ENCODE measurements around the gene C17orf67. TPM values are rescaled to one million over a fixed set of nuclear protein-coding genes. Genes with fewer than 3 reads are reported as not detected.
A peak's percentile ranks its signal among the peaks of the same experiment; 100 is the strongest.

C17orf67 gene
- total RNA-seq, 2 donors from 2014 or later = 2.5 to 3.5 TPM

DNA sequence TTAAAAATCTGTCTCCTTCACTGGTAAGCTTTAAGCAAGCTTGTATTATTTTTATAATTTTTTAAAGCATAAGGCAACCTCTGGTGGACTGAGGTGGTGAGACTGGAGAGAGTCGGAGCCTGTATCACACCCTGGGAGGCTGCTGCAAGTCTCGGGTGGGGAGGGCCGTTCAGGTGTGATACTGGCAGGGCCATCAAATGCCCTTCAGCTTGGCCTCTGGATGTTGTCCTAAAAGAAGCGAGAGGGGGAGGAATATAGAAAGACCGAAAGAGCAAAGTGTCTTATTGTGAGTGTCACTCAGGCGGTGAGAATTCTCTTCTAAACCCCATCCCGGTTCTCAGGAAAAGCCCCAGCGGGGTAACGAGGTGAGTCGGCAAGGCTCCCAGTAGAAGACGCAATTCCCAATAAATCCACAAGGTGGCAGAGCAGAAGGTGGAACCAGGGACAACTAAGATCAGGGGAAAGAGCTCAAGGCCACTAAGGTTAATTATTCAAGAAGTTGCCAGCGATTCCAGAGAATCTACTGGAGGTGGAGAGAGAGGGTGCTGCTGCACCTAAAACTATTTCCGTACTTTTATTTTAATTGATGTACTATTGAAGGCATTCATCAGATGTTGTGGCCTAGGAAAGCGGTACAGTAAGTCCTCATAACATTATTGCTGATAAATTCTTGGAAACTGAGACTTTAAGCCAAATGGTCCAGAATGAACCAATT is 14.1 kb downstream of the C17orf67 start:
- DNase-seq (ENCODE audit: low spot score in 2 of 2) (peak; percentile 63 to 86), ATAC-seq (peak; percentile 84 to 85)
- Mint-ChIP-seq H3K36me3 (no peaks in the 10 kb centered on the region), H3K27ac (peak overlapping the region in 1 of 2 donors; percentile 79), H3K9me3 (no peaks in the 10 kb centered on the region)

GRCh38 chr17:56819030-56819429 is 14.7 kb downstream of the C17orf67 start:
- no peaks in the 10 kb centered on the region for H3K9me3 Mint-ChIP-seq
- DNase-seq (ENCODE audit: low spot score in 2 of 2) (no peak), ATAC-seq (no peak)
- no peak overlapping the region for H3K27ac Mint-ChIP-seq
- no peaks in the 10 kb centered on the region for H3K36me3 Mint-ChIP-seq

- Mint-ChIP-seq H3K27ac (no peak overlapping the region), H3K36me3 (no peaks in the 10 kb centered on the region), H3K9me3 (no peaks in the 10 kb centered on the region)
- no peak for ATAC-seq
- no peak for DNase-seq (ENCODE audit: low spot score in 2 of 2)
Measured at GRCh38 chr17:56817066-56817465, 16.7 kb downstream of the C17orf67 start.

- ATAC-seq = no peak
- no peaks in the 10 kb centered on the region for H3K9me3 Mint-ChIP-seq
- no peak overlapping the region for H3K27ac Mint-ChIP-seq
- H3K36me3 Mint-ChIP-seq = no peaks in the 10 kb centered on the region
- DNase-seq (ENCODE audit: low spot score in 2 of 2) = no peak
Measured at GRCh38 chr17:56815711-56816110, 18.0 kb downstream of the C17orf67 start.

DNA sequence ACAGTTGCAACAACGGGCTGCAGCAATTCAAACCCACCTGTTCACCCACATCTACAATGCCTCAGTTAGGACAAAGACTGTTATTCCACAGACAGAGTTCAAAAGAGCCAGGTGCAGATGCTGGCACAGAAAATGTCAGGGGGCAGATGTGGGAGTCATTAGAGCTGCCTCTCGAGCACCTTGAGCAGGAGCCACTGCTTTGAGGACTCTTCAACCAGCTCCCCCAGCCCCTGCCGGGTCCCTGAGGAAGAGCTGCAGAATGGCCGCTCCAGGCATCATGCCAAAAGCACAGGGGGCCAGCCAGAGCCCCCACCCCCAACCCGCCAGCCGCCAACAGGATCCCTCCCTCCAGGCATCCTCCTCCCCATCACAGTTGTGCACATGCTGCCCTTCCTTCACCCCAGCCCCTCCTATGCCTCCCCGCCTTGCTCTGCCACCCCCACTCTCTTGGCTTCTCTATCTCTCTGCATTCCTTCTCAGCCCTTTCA is 20.8 kb downstream of the C17orf67 start:
- Mint-ChIP-seq H3K27ac (no peak overlapping the region), H3K9me3 (no peaks in the 10 kb centered on the region), H3K36me3 (no peaks in the 10 kb centered on the region)
- ATAC-seq (no peak), DNase-seq (ENCODE audit: low spot score in 2 of 2) (no peak)

DNA sequence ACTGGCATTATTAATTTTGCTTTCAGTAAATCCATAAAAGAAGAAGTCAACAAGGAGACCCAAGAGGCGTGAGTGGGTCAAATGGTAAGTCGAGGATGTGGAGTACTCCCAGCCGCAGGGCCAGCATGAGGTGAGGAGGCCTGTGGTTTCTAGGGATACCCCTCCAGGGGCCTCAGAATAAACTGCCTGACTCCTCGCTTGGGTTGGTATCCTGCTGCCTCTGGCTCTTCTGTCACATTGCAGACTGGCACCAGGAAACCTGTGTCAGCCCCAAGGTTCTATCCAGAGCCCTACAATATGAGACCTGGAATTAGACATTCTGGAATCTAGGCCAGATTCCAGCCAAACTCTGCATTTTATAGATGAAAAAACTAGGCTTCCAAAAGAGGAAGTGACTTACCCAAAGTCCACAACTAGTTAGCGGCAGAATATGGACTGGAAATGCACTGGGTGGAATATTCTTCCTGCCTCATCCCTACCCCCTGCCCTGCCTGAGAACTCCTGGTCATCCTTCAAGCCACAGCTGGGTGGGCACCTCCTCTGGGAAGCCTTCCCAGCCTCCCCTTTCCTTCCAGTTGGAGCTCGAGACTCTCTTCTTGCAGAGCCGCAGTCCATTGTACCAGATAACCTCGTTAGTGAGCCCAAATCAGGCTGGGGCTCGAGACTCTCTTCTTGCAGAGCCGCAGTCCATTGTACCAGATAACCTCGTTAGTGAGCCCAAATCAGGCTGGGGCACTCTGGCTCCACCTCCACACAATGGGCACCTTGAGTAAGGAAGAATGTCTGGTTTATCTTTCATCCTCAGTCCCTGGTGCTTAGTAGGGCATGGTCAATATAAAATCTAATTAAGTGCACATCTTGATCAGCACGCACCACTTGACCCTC is 22.6 kb downstream of the C17orf67 start:
- Mint-ChIP-seq H3K9me3 (no peaks in the 10 kb centered on the region), H3K36me3 (no peaks in the 10 kb centered on the region), H3K27ac (no peak overlapping the region)
- DNase-seq (ENCODE audit: low spot score in 2 of 2) (no peak), ATAC-seq (no peak)

- no peak for DNase-seq (ENCODE audit: low spot score in 2 of 2)
- no peak overlapping the region for H3K27ac Mint-ChIP-seq
- no peak for ATAC-seq
- H3K9me3 Mint-ChIP-seq = no peaks in the 10 kb centered on the region
- H3K36me3 Mint-ChIP-seq = no peaks in the 10 kb centered on the region
Measured at GRCh38 chr17:56810343-56810742, 23.4 kb downstream of the C17orf67 start.

- ATAC-seq (no peak), DNase-seq (ENCODE audit: low spot score in 2 of 2) (no peak)
- Mint-ChIP-seq H3K36me3 (no peaks in the 10 kb centered on the region), H3K27ac (no peak overlapping the region), H3K9me3 (no peaks in the 10 kb centered on the region)
Measured at GRCh38 chr17:56809820-56810179, 23.9 kb downstream of the C17orf67 start.

- DNase-seq (ENCODE audit: low spot score in 2 of 2) (no peak), ATAC-seq (no peak)
- Mint-ChIP-seq H3K36me3 (no peaks in the 10 kb centered on the region), H3K9me3 (no peaks in the 10 kb centered on the region), H3K27ac (no peak overlapping the region)
Measured at GRCh38 chr17:56809106-56809819, 24.5 kb downstream of the C17orf67 start.

DNA sequence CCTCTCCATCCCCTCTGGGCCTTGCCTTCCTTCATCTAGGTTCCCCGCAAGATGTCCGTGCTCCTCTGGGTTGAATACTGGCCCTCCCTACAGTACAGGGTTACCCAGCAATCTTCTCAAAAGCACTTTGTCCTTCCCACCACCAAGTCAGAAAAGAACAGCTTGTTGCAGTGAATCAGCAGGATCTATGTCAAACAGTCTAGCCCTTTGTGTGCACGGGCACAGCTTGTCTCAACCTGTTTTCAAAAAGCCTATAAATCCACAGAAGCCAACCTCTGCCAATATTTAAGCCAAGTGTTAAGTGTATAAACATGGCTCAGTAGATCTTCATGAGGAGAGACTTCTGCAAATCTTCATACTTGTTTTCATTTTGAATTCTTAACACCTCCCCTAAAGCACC is 25.2 kb downstream of the C17orf67 start:
- ATAC-seq (no peak), DNase-seq (ENCODE audit: low spot score in 2 of 2) (no peak)
- Mint-ChIP-seq H3K9me3 (no peaks in the 10 kb centered on the region), H3K36me3 (no peaks in the 10 kb centered on the region), H3K27ac (no peak overlapping the region)

- Mint-ChIP-seq H3K36me3 (no peaks in the 10 kb centered on the region), H3K27ac (no peak overlapping the region), H3K9me3 (no peaks in the 10 kb centered on the region)
- DNase-seq (ENCODE audit: low spot score in 2 of 2) (no peak), ATAC-seq (no peak)
Measured at GRCh38 chr17:56807723-56808122, 26.0 kb downstream of the C17orf67 start.

DNA sequence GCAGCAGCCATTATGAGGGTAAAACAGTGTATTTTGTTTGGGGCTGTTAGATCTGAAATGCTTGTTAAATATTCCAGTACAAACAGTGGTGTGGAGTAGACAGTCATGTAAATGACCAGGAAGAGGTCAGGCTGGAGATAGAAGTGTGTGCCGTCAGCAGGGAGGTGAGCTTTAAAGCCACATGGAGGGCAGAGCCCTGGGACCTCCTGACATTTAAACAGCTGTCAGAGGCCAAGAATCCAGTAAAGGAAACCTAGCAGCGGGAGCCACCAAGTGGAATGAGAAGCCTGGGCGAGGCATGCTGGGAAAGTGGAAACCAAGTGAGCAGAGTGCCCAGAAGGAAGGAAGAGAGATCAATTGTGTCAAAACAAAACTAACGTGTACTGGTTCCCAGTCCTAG is 26.8 kb downstream of the C17orf67 start:
- H3K36me3 Mint-ChIP-seq = no peaks in the 10 kb centered on the region
- no peak for ATAC-seq
- no peak overlapping the region for H3K27ac Mint-ChIP-seq

GRCh38 chr17:56804454-56804853 is 29.3 kb downstream of the C17orf67 start:
- no peaks in the 10 kb centered on the region for H3K9me3 Mint-ChIP-seq
- no peak for DNase-seq (ENCODE audit: low spot score in 2 of 2)
- no peak overlapping the region for H3K27ac Mint-ChIP-seq

More for the DNA sequence above, 26.8 kb downstream of the C17orf67 start:
- no peak for DNase-seq (ENCODE audit: low spot score in 2 of 2)
- no peaks in the 10 kb centered on the region for H3K9me3 Mint-ChIP-seq

DNA sequence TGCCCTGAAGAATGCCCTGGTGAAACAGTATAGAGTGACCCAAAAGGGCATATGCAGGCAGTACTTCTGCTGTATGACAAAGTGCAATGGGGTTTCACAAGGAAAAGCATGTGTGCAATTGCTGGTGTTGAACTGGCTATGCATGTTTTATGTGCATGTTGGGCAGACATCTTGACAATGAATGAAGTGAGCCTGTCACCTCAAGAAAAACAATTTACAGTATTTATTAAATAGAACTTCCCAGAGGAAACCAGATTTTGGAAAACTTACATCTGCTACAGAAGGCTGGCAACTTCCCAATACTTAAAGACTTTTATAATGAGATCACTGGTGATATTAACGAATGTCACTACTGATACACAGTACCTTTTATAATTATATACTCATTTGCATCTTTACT is 30.6 kb downstream of the C17orf67 start:
- H3K27ac Mint-ChIP-seq = no peak overlapping the region
- ATAC-seq = no peak
- no peaks in the 10 kb centered on the region for H3K9me3 Mint-ChIP-seq
- no peak for DNase-seq (ENCODE audit: low spot score in 2 of 2)
- no peaks in the 10 kb centered on the region for H3K36me3 Mint-ChIP-seq

More at GRCh38 chr17:56804454-56804853, 29.3 kb downstream of the C17orf67 start:
- H3K36me3 Mint-ChIP-seq = no peaks in the 10 kb centered on the region
- ATAC-seq = no peak

DNA sequence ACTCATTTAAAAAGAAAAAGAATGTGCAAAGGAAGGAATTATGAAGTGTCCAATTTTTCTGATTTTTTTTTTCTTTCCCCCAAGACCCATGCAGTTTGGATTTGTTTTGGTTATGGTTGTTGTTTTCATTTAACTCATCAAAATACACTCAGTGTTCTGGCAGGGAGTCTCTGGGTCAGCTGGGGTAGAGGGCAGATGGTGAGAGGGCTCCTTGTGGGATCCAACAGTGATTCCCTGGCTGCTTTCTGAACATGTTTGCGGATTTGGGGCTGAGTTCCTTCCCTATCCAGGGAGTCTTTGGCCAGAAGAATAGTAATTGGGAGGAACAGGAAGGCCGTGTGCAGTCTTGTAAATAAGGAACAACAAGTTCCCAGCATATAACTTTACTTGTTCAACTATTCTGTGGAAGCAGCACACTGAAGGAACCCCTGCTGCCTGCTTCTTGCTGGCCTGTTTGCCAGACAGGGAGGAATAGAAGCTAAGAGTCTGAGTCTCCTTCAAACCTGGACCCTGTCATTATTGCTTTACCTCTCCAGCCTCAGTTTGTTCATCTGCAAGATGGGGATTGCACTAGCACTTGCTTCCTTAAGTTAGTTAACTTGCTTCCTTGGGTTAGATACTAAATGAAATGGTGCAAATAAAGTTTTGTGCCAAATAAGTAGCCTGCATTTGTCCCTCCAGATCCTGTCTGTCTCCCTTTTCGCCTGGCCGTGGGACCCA is 32.1 kb downstream of the C17orf67 start:
- H3K27ac Mint-ChIP-seq = no peak overlapping the region

GRCh38 chr17:56798916-56799315 is 34.8 kb downstream of the C17orf67 start:
- Mint-ChIP-seq H3K36me3 (no peaks in the 10 kb centered on the region), H3K9me3 (no peaks in the 10 kb centered on the region), H3K27ac (no peak overlapping the region)
- ATAC-seq (no peak), DNase-seq (ENCODE audit: low spot score in 2 of 2) (no peak)

More for the DNA sequence above, 32.1 kb downstream of the C17orf67 start:
- no peak for DNase-seq (ENCODE audit: low spot score in 2 of 2)
- Mint-ChIP-seq H3K36me3 (no peaks in the 10 kb centered on the region), H3K9me3 (no peaks in the 10 kb centered on the region)
- no peak for ATAC-seq
